T-helper 17 cell (primary cell): ENCODE data around the gene CREBBP. TPM values are rescaled to one million over a fixed set of nuclear protein-coding genes. Genes with fewer than 3 reads are reported as not detected.

Source experiments
- ATAC-seq: fragments of 150-1000 bp; cut with Tn5 transposase; 2 replicates; pipeline ENCODE4 v1.10.0; 2021; ENCODE audit warnings: mild to moderate bottlenecking, moderate library complexity
- DNase-seq, 3 donors: peaks; one replicate each; pipeline versions ENCODE4 v3.0.0 to v3.0.0-alpha.2; 2020 to 2021
- H3K9me3 ChIP-seq: one replicate; pipeline ENCODE4 v1.7.0; 2013; ENCODE audit warnings: low read length, mild to moderate bottlenecking; ENCODE audit not compliant: control insufficient read depth, poor library complexity, severe bottlenecking
- H3K27ac Mint-ChIP-seq: one replicate; pipeline ENCODE4 v1.8.0; 2022; ENCODE audit warnings: mild to moderate bottlenecking, moderate library complexity, mixed read lengths
- H3K27me3 Mint-ChIP-seq: one replicate; pipeline ENCODE4 v1.8.0; 2022; ENCODE audit warnings: mixed read lengths
- H3K36me3 Mint-ChIP-seq: one replicate; pipeline ENCODE4 v1.8.0; 2022; ENCODE audit warnings: low read depth, mixed read lengths
- H3K4me1 Mint-ChIP-seq: one replicate; pipeline ENCODE4 v1.8.0; 2022; ENCODE audit warnings: mild to moderate bottlenecking, mixed read lengths
- H3K4me3 Mint-ChIP-seq: one replicate; pipeline ENCODE4 v1.8.0; 2022; ENCODE audit warnings: mild to moderate bottlenecking, moderate library complexity, mixed read lengths
- total RNA-seq, 4 donors: library from RNA in 2 of 4; stranded (reverse) in 2 of 4; gene quantifications; one replicate each; pipeline ENCODE4 v1.2.3 and lab custom pipeline; 2022 to 2026

Gene CREBBP
- total RNA-seq, 2 donors from 2014 or later, result 158 to 173 TPM

DNA sequence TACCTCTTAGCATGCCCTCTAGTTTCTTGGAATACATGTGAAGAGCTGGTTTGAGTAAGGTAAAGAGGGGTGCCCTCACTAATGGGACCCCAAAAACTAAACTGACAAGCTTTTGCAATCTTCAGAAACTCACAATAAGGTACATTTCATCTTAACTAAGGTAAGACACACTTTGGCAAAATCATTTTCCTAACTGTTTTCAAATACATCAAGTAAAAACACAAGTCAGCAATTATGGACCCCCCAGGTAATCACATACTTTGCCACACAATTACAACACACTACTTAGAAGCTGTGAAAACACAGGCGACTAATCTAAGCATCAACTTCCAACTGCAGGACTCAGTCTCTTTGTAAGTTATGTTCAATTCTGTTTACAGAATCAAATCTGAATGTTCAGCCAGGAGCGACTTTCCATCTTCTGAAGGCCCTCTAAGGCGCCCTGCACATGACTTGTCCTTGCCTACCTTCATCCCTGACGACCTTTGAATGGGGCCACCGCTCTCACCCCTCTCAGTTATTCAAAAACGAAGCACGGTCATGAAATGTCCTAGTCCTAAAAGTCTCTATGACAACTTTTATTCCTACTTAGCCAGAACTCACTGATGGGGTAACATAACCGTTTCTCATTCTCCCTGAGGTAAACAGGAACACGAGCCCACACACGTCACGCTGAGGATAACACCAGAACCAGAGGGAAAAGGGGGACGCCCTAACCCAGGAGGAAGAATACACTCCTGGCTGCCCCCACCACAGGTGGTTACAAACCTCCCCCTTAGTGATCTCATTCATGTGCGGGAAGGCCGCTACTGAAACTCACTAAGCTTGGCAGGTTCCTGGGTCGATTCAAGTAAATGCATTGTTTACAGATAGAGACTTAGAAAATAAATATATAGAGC, 5.5 kb downstream of the CREBBP start:
- Mint-ChIP-seq H3K4me3 (peak overlapping the region; percentile 66), H3K27ac (peak overlapping the region; percentile 9), H3K27me3 (no peaks in the 10 kb centered on the region), H3K36me3 (no peaks in the 10 kb centered on the region), H3K4me1 (peaks cover 77% of the 10 kb centered on the region)
- no peaks in the 10 kb centered on the region for H3K9me3 ChIP-seq
- ATAC-seq (no peak), DNase-seq (no peak)

DNA sequence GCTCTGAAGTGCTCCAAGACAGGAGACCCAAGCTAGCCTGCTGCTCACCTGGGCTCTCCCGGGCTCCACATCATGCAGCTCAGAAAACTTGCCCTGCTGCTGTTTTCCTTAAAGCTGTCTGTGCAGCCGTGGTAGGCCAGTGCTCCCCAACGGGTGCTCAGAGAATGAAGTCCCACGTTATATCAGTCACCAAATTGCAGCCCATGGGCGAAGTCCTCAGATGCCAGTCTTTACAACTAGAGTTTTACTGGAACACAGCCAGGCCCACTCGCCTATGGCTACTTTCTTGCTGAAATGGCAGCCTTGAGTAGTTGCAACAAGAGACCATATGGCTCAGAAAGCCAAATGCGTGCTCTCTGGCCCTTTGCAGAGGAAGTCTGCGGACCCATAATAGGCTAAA, 6.3 kb downstream of the CREBBP start:
- no peaks in the 10 kb centered on the region for H3K9me3 ChIP-seq
- Mint-ChIP-seq H3K36me3 (no peaks in the 10 kb centered on the region), H3K4me1 (peaks cover 81% of the 10 kb centered on the region), H3K27me3 (no peaks in the 10 kb centered on the region), H3K27ac (no peak overlapping the region), H3K4me3 (no peak overlapping the region)
- ATAC-seq (no peak), DNase-seq (no peak)

DNA sequence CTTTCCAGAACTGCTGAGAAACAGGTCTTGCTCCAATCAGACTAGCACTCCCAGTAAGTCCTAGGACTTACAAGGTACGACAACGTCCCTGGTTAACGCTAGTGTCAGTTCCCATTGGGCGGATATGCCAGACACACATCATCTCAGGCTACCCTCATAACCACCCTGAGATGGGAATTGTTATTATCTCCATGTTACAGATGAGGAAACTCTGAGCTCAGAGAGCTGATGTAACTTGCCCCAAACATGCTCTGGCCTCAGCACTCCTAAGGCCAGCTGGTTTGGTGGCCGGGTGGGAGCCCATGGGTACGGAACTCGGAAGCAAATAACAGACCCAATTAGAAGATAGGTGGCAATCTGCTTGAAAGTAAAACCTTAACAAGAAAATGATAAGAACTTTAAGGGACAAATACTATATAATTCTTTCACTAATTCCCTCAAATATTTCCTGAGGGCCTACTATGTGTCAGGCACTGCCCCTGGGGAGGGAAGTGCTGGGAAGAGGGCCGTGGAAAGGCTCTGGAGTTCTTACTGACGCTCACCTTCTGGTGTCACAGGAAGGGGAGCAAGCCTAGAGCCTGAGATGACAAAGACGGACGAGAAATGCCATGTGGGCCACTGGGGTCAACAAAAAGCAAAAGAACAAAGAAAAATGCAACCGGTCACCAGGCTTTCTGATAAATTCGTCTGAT, 6.9 kb downstream of the CREBBP start:
- Mint-ChIP-seq H3K27me3 (no peaks in the 10 kb centered on the region), H3K36me3 (no peaks in the 10 kb centered on the region), H3K4me3 (peak overlapping the region; percentile 82), H3K27ac (peak overlapping the region; percentile 94), H3K4me1 (peaks cover 82% of the 10 kb centered on the region)
- no peaks in the 10 kb centered on the region for H3K9me3 ChIP-seq
- DNase-seq (no peak), ATAC-seq (no peak)

DNA sequence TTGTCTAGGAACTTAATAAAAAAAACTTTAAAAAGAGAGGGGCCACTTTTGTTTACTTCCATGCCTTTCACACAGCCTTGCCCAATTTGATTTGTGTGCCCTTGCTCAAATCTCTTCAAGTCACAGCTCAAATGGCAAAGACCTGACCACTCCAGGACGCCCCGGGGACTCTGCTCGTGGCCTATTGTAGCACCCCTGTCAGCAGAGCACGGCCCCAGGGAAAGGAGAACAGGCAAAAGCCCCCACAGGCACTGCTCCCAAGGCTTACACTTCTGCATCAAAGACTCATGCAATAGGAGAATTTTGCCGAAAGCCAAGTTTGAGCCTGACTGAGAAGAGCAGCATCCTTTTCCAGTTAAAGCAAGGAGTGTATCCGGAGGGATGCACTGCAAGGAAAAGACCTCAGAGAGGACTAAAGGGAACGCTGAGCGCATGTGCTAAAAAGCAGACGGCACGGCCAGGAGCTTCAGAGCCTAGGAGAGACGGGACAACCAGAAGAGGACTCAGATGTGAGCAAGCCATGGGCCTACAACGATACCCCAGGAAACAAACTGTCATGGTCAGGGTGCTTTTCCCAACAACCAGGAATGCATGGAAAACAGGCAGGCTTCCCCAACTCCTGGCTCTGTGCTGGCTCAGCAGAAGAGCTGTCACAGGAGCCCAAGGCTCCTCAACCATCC, 8.2 kb downstream of the CREBBP start:
- peak overlapping the region; percentile 76 for H3K4me3 Mint-ChIP-seq
- DNase-seq, result no peak
- H3K4me1 Mint-ChIP-seq, result peaks cover 74% of the 10 kb centered on the region
- no peaks in the 10 kb centered on the region for H3K36me3 Mint-ChIP-seq
- ATAC-seq, result no peak
- no peaks in the 10 kb centered on the region for H3K27me3 Mint-ChIP-seq
- H3K27ac Mint-ChIP-seq, result peak overlapping the region; percentile 94
- no peaks in the 10 kb centered on the region for H3K9me3 ChIP-seq

DNA sequence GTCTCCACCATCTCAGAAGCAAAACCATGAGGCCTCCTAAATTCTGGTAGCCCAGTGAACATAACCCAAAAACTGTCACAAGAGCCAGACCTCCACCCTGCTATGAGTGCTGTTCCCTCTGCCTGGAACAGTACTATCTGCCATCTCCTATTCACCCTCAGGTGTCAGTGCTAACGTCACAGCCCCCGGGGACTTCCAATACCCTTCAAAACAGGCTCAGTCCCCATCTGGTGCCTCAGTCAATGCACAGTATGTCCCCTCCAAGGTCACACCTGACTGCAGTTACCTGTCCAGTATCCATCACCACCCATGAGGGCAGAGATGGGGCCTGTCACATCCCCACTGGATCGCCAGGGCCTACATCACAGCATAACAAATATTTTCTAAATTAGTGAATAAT, 11.5 kb downstream of the CREBBP start:
- Mint-ChIP-seq H3K4me3 (peak overlapping the region; percentile 61), H3K27me3 (no peaks in the 10 kb centered on the region), H3K27ac (peak overlapping the region; percentile 19), H3K36me3 (peaks cover 2% of the 10 kb centered on the region), H3K4me1 (peaks cover 61% of the 10 kb centered on the region)
- DNase-seq, result no peak
- ATAC-seq, result peak; percentile 31
- H3K9me3 ChIP-seq, result no peaks in the 10 kb centered on the region

DNA sequence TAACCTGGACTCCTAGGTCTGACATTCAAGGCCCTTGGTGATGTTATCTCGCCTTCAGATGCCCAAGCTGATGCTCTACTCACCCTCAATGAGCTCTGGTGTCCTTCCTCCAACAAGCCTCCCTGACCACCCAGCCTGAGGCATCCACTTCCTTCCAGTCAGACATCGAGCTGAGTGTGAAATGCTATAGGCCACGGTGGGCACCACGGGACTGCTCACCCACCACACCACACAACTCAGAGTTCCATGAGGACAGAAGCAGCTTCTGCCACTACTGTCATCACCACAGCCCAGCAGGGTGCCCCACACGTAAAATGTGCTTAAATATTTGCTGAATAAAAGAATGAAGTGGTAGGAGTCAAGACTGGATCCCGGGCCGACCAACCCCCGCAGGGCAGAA, 12.0 kb downstream of the CREBBP start:
- no peaks in the 10 kb centered on the region for H3K27me3 Mint-ChIP-seq
- H3K9me3 ChIP-seq, result no peaks in the 10 kb centered on the region
- ATAC-seq, result no peak
- peak overlapping the region; percentile 19 for H3K27ac Mint-ChIP-seq
- no peak for DNase-seq
- peaks cover 2% of the 10 kb centered on the region for H3K36me3 Mint-ChIP-seq
- H3K4me1 Mint-ChIP-seq, result peaks cover 61% of the 10 kb centered on the region
- H3K4me3 Mint-ChIP-seq, result peak overlapping the region; percentile 61

DNA sequence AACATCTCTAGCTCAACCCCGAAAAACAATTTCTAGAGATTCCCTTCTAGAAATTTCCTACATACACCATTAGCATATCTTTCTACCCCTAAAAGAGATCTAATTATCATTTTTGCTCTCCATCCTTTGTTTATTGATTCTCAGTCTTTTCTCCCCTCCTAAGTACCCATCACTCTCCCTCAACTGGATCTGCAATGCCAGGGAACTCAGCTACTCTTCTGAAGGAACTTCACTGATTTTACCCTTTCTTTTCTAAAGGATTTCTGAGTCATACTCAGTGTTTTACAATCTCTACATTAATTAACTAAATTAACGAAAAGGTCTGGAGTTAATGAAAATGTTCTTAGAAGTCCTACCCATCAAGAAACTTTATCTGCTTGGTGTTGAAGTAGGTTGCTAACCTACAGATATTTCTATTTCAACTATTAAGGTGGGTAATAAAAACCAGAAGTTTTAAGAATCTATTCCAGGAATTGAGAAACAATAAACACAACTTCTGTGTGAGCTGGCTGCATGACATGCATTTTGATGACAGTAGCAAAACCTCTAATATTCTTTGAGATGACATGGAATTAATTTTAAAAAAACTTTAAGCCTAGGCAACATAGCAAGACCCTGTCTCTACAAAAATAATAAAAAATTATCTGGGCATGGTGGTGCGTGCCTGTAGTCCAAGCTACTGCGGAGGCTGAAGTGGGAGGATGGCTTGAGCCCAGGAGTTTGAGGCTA, 13.6 kb downstream of the CREBBP start:
- DNase-seq, result no peak
- Mint-ChIP-seq H3K4me3 (no peak overlapping the region), H3K36me3 (peaks cover 2% of the 10 kb centered on the region), H3K27ac (peak overlapping the region; percentile 65), H3K27me3 (no peaks in the 10 kb centered on the region), H3K4me1 (peaks cover 62% of the 10 kb centered on the region)
- no peaks in the 10 kb centered on the region for H3K9me3 ChIP-seq
- no peak for ATAC-seq

DNA sequence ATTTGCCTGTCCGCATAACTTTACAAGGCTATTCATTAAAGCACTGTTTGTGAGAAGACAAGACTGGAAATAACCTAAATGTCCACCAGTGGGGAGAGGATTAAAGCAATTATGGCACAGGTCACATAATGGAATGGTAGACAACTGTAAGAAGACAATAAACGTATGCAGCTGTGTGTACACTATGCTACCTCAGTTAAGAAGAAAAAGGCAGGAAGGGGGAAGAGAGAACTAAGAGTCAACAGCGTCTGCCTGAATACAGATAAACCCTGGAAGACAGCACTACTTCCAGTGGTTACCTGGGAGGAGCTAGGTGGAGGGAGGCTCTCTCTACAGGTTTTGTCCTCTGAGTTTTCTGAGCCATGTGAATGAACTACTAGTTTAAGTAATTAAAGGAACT, 15.3 kb downstream of the CREBBP start:
- no peaks in the 10 kb centered on the region for H3K9me3 ChIP-seq
- DNase-seq (no peak), ATAC-seq (no peak)
- Mint-ChIP-seq H3K4me1 (peaks cover 48% of the 10 kb centered on the region), H3K27me3 (no peaks in the 10 kb centered on the region), H3K4me3 (peak overlapping the region; percentile 69), H3K36me3 (peaks cover 2% of the 10 kb centered on the region), H3K27ac (no peak overlapping the region)

DNA sequence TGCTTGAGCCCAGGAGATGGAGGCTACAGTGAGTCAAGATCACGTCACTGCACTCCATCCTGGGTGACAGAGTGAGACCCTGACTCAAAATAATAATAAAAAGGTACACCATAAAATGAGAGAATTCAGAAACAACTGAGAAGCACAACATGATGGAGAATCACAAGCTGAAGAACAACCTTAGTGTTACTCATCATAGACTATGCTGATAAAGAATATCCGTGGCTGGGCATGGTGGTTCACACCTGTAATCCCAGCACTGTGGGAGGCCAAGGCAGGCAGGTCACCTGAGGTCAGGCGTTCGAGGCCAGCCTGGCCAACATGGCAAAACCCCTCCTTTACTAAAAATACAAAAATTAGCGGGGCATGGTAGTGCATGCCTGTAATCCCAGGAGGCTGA, 16.0 kb downstream of the CREBBP start:
- H3K27ac Mint-ChIP-seq, result no peak overlapping the region
- DNase-seq, result no peak
- no peak for ATAC-seq
- H3K9me3 ChIP-seq, result no peaks in the 10 kb centered on the region
- peaks cover 2% of the 10 kb centered on the region for H3K36me3 Mint-ChIP-seq
- no peaks in the 10 kb centered on the region for H3K27me3 Mint-ChIP-seq
- no peak overlapping the region for H3K4me3 Mint-ChIP-seq
- peaks cover 51% of the 10 kb centered on the region for H3K4me1 Mint-ChIP-seq

DNA sequence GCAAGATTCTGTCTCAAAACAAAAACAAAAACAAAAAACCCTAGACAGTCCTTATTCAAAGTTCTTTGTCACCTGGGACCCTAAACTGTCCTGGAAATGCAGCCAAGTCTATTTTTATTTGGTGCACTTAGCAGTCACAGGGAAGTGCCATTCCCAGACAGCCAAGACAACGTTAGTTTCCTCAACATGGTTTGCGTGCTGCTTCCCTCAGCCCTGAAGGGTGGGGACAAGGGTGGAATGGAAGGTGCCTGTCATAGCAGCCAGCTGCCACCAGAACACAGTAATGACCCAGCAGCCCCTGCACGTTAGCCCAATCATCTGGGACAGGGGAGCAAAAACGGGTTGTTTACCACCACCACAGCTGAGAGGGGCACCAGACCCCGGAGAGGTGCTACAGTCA, 16.9 kb downstream of the CREBBP start:
- Mint-ChIP-seq H3K4me3 (no peak overlapping the region), H3K27me3 (no peaks in the 10 kb centered on the region), H3K36me3 (peaks cover 2% of the 10 kb centered on the region), H3K27ac (peak overlapping the region; percentile 51), H3K4me1 (peaks cover 48% of the 10 kb centered on the region)
- no peak for ATAC-seq
- no peak for DNase-seq
- no peaks in the 10 kb centered on the region for H3K9me3 ChIP-seq

DNA sequence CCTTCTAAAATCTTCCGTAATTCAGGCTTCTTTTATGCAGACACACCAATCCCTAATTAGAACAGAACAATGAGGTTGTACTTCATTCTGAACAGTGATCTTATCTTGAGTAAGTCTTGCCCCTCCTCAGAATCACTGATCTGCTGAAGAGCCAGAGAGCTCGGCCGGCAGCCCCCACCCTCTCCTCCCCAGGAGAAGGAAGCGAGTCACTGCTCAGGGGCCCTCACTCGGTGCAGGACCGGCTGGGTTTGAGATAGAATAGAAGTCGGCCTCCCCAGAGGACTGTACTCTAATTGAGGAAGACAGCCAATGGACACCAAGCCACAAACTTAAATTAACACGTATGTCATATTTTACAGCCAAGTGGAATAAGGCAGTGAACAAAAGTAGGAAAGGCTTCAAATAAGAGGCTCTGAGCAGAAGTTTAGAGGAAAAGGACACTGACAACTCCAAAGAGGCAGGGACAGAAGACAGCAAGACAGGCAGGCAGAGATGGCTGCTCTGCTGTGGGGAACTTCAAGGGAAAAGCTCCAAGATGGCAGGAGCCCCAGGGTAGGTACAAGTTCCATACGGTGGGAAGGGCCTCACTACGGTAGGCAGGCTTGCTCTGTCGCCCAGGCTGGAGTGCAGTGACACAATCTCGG, 18.6 kb downstream of the CREBBP start:
- Mint-ChIP-seq H3K4me1 (peaks cover 59% of the 10 kb centered on the region), H3K4me3 (peak overlapping the region; percentile 66), H3K27ac (peak overlapping the region; percentile 51), H3K27me3 (no peaks in the 10 kb centered on the region), H3K36me3 (peaks cover 2% of the 10 kb centered on the region)
- ATAC-seq, result peak; percentile 41
- DNase-seq, result no peak
- H3K9me3 ChIP-seq, result no peaks in the 10 kb centered on the region

DNA sequence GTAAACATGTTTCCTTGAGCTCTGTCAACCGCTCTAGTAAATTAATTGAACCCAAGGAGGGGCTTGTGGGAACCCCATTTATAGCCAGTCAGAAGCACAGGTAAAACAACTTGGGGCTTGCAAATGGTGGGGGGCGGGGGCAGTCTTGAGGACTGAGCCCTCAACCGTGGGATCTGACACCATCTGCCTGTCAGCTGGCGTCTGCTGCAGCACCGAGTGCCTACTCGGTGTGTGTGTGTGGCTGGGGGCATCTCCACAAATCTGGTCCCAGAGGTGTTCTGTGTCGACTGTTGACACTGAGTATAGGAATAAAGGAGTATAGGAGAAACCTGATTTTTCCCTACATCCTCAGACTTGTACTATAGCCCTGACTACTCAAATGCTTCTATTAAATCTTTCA, 20.6 kb downstream of the CREBBP start:
- Mint-ChIP-seq H3K36me3 (no peaks in the 10 kb centered on the region), H3K27me3 (no peaks in the 10 kb centered on the region), H3K27ac (peak overlapping the region; percentile 39), H3K4me3 (no peak overlapping the region), H3K4me1 (peaks cover 61% of the 10 kb centered on the region)
- no peak for ATAC-seq
- no peaks in the 10 kb centered on the region for H3K9me3 ChIP-seq
- no peak for DNase-seq
